HCT116 (cell line): ENCODE data around the gene MAN2A2. TPM values are rescaled to one million over a fixed set of nuclear protein-coding genes. Genes with fewer than 3 reads are reported as not detected.
A peak's percentile ranks its signal among the peaks of the same experiment; 100 is the strongest.
"Not testable (repeated sequence)": the region's sequence is repeated elsewhere in the genome, so short reads cannot be mapped to it uniquely, and the experiment has no call there.

Experiments used
- ATAC-seq: fragments of 200-7000 bp; cut with Tn5 transposase; 2 replicates; pipeline ENCODE4 v1.9.1; 2020; ENCODE audit warnings: mild to moderate bottlenecking, moderate library complexity
- BruUV-seq: library from RNA; stranded (reverse); fragments of 400-500 nt; replicated peaks from 2 replicates; lab custom pipeline; 2021; lab: Mats Ljungman, UMichigan
- CTCF ChIA-PET: fragments of 300-600 bp; sonication (Branson Sonifier 250); formaldehyde crosslinking; loops from one replicate; lab custom pipeline; 2021; ENCODE audit warnings: antibody characterized with exemption; lab: Charles Lee
- POLR2A ChIA-PET: fragments of 300-600, 350-600 bp; sonication (Branson Sonifier 250); formaldehyde crosslinking; loops from one replicate; lab custom pipeline; 2021; ENCODE audit warnings: antibody characterized with exemption; lab: Charles Lee
- RAD21 ChIA-PET, 2 experiments: fragments of 300-600 bp; sonication (Branson Sonifier 250); formaldehyde crosslinking; loops; one replicate each; lab custom pipeline; 2023; ENCODE audit warnings: low total read pairs in 2 of 2; ENCODE audit not compliant: uncharacterized antibody in 2 of 2, unreplicated experiment in 2 of 2, low non-redundant PET in 1 of 2; lab: Charles Lee
- DNase-seq: peaks from one replicate; pipeline ENCODE4 v3.0.0-alpha.2; 2010; ENCODE audit warnings: low read depth, low spot score
- H2AFZ ChIP-seq: fragments of 200-600 bp; shearing (Covaris generic), sonication (generic); 2 replicates; pipeline ENCODE4 v1.6.1; 2017; ENCODE audit warnings: low read depth, mixed run types, mixed read lengths, antibody characterized with exemption, low read length; ENCODE audit not compliant: poor library complexity, severe bottlenecking
- H3K27ac ChIP-seq: 2 replicates; pipeline ENCODE4 v1.5.1; 2012; ENCODE audit warnings: low read depth, low read length
- H3K27me3 ChIP-seq: fragments of 200-600 bp; sonication (generic); 2 replicates; pipeline ENCODE4 v1.6.1; 2016; ENCODE audit warnings: mixed run types, low read length, mixed read lengths; ENCODE audit not compliant: insufficient read depth
- H3K36me3 ChIP-seq, 2 experiments: fragments of 200-500 bp in 1 of 2; fragments of 200-600 bp in 1 of 2; sonication (Bioruptor generic) in 1 of 2; sonication (generic) in 1 of 2; 2 replicates each; pipeline versions ENCODE4 v1.5.1 to v1.6.1; 2014 to 2016; ENCODE audit warnings: low read length in 2 of 2, inconsistent platforms in 1 of 2, mixed read lengths in 1 of 2, mixed run types in 1 of 2; ENCODE audit not compliant: insufficient read depth in 2 of 2, control insufficient read depth in 1 of 2
- H3K4me1 ChIP-seq, 2 experiments: fragments of 200-600 bp in 1 of 2; sonication (generic) in 1 of 2; 2 replicates each; pipeline versions ENCODE4 v1.5.1 to v1.6.1; 2012 to 2017; ENCODE audit warnings: low read length in 2 of 2, inconsistent platforms in 1 of 2, mild to moderate bottlenecking in 1 of 2, mixed read lengths in 1 of 2, mixed run types in 1 of 2, moderate library complexity in 1 of 2; ENCODE audit not compliant: insufficient read depth in 2 of 2, control insufficient read depth in 1 of 2
- H3K4me2 ChIP-seq: fragments of 200-600 bp; sonication (generic); 2 replicates; pipeline ENCODE4 v1.6.1; 2017; ENCODE audit warnings: mixed run types, low read length, mixed read lengths
- H3K4me3 ChIP-seq, 2 experiments: fragments of 200-600 bp in 1 of 2; sonication (generic) in 1 of 2; replicated peaks in 1 of 2; 2 replicates each; pipeline ENCODE4 v1.5.1; 2011 to 2016; ENCODE audit warnings: low read length in 2 of 2, control low read depth in 1 of 2, low read depth in 1 of 2, mild to moderate bottlenecking in 1 of 2, mixed read lengths in 1 of 2, mixed run types in 1 of 2
- H3K79me2 ChIP-seq: fragments of 200-600 bp; sonication (generic); 2 replicates; pipeline ENCODE4 v1.6.1; 2017; ENCODE audit warnings: mild to moderate bottlenecking, mixed run types, low read length, moderate library complexity, mixed read lengths; ENCODE audit not compliant: insufficient read depth
- H3K9ac ChIP-seq: fragments of 200-600 bp; sonication (generic); 2 replicates; pipeline ENCODE4 v1.6.1; 2016; ENCODE audit warnings: low read length, mixed read lengths
- H3K9me2 ChIP-seq: fragments of 200-600 bp; sonication (generic), shearing (Covaris generic); 2 replicates; pipeline ENCODE4 v1.6.1; 2017; ENCODE audit warnings: mixed run types, mild to moderate bottlenecking, moderate library complexity; ENCODE audit not compliant: insufficient read depth
- H3K9me3 ChIP-seq, 2 experiments: fragments of 200-500 bp in 1 of 2; fragments of 200-600 bp in 1 of 2; sonication (Bioruptor generic) in 1 of 2; sonication (generic) in 1 of 2; 2 replicates each; pipeline ENCODE4 v1.6.1; 2014 to 2017; ENCODE audit warnings: low read length in 2 of 2, mixed read lengths in 2 of 2, inconsistent platforms in 1 of 2, low read depth in 1 of 2, mild to moderate bottlenecking in 1 of 2, mixed run types in 1 of 2, moderate library complexity in 1 of 2; ENCODE audit not compliant: control insufficient read depth in 1 of 2, insufficient read depth in 1 of 2
- H4K20me1 ChIP-seq: fragments of 200-600 bp; sonication (generic), shearing (Covaris generic); 2 replicates; pipeline ENCODE4 v1.6.1; 2017; ENCODE audit warnings: mixed run types, mild to moderate bottlenecking, moderate library complexity; ENCODE audit not compliant: insufficient read depth
- EZH2phosphoT487 ChIP-seq: fragments of 200-600 bp; IDR thresholded peaks from 2 replicates; pipeline ENCODE4 v1.6.1; 2018; ENCODE audit warnings: antibody characterized with exemption, borderline replicate concordance
- MAX ChIP-seq: IDR thresholded peaks from 2 replicates; pipeline ENCODE4 v1.6.1; 2012
- intact Hi-C: fragments of 100-400 bp; cut with micrococcal nuclease; formaldehyde crosslinking; loops from 2 replicates; pipeline ENCODE4 v1.10.0; 2022
- total RNA-seq: library from RNA; stranded (reverse); gene quantifications from one replicate; pipeline ENCODE4 v1.2.1, GENCODE V29; 2021; ENCODE audit not compliant: unreplicated experiment

Gene MAN2A2
- total RNA-seq, 1 experiment from 2014 or later, result 44.9 TPM

GRCh38 chr15:90873998-90874605 lies 29.0 kb upstream of the MAN2A2 start:
- Histone ChIP-seq H3K4me3 (no peak overlapping the region), H4K20me1 (no peaks in the 10 kb centered on the region), H3K4me2 (peak overlapping the region; percentile 97), H3K36me3 (peaks cover 10 to 11% of the 10 kb centered on the region in 2 experiments; a peak in 3 of 4 replicates), H3K27me3 (no peaks in the 10 kb centered on the region), H3K79me2 (peaks cover 38% of the 10 kb centered on the region), H3K4me1 (peaks cover 39 to 41% of the 10 kb centered on the region in 2 experiments), H2AFZ (no peak overlapping the region), H3K9ac (peak overlapping the region; percentile 27), H3K9me2 (no peaks in the 10 kb centered on the region), H3K9me3 (no peaks in the 10 kb centered on the region), H3K27ac (no peak overlapping the region; the same call in 1 of the 2 replicates)
- no peak for TF ChIP-seq MAX
- no peak for TF ChIP-seq EZH2phosphoT487
- RAD21 ChIA-PET, result interaction anchor here in 1 of 2 experiments (0.8 kb wide), 1 partner anchor 11 kb away, joined by 3 read pairs; no protein-coding TSS in a partner anchor
- POLR2A ChIA-PET, result no interaction called here
- CTCF ChIA-PET, result interaction anchor here (0.8 kb wide), 1 partner anchor 19 kb away, joined by 3 read pairs; no protein-coding TSS in a partner anchor
- BruUV-seq, result no TSS peak
- intact Hi-C loops, result loop anchor here (5.0 kb wide), 1 partner anchor 227 kb away; no protein-coding TSS in a partner anchor
- ATAC-seq (no peak), DNase-seq (no peak)

GRCh38 chr15:90874986-90875385 lies 28.1 kb upstream of the MAN2A2 start:
- H3K79me2 ChIP-seq, result peaks cover 37% of the 10 kb centered on the region
- peaks cover 30 to 32% of the 10 kb centered on the region in 2 experiments for H3K4me1 ChIP-seq
- H4K20me1 ChIP-seq, H3K4me3 ChIP-seq, H3K9ac ChIP-seq, POLR2A ChIA-PET, H2AFZ ChIP-seq, H3K27ac ChIP-seq, H3K9me2 ChIP-seq, H3K9me3 ChIP-seq, ATAC-seq, H3K4me2 ChIP-seq, BruUV-seq, RAD21 ChIA-PET, DNase-seq, CTCF ChIA-PET, H3K27me3 ChIP-seq: not testable (repeated sequence)
- intact Hi-C loops, result loop anchor here (5.0 kb wide), 1 partner anchor 228 kb away; no protein-coding TSS in a partner anchor
- H3K36me3 ChIP-seq, result peaks cover 10 to 11% of the 10 kb centered on the region in 2 experiments; a peak in 3 of 4 replicates
